ENCODE data around the gene CNOT2.
"Not testable (repeated sequence)": the region's sequence is repeated elsewhere in the genome, so short reads cannot be mapped to it uniquely, and the experiment has no call there.

The CNOT2 gene

GRCh38 chr12:70364695-70365397 lies 121.6 kb downstream of the CNOT2 start:
- DNase-seq (ENCODE audit: low read depth in 1 of 2, low spot score in 1 of 2), result no peak

DNA sequence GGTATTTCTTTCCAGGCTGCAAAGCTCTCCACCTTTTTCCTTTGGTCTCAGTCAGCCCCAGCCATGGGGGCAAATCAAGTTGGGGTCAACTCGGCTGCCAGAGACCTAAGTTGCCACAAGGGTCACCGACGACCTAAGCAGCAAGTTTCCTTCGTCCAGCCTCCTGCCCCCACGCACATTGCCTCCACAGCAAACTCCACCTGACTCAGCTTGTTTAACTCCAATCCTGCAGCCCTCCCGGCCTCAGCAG lies 122.1 kb downstream of the CNOT2 start:
- DNase-seq (ENCODE audit: low read depth in 1 of 2, low spot score in 1 of 2), result no peak

GRCh38 chr12:70365648-70366518 lies 122.7 kb downstream of the CNOT2 start, which contains the start of gene KCNMB4:
KCNMB4 (plus strand) TSS chr12:70366290; CDS start chr12:70366735, 445 bp downstream.
- peak; percentile 44 to 71 for DNase-seq (ENCODE audit: low read depth in 1 of 2, low spot score in 1 of 2)

DNA sequence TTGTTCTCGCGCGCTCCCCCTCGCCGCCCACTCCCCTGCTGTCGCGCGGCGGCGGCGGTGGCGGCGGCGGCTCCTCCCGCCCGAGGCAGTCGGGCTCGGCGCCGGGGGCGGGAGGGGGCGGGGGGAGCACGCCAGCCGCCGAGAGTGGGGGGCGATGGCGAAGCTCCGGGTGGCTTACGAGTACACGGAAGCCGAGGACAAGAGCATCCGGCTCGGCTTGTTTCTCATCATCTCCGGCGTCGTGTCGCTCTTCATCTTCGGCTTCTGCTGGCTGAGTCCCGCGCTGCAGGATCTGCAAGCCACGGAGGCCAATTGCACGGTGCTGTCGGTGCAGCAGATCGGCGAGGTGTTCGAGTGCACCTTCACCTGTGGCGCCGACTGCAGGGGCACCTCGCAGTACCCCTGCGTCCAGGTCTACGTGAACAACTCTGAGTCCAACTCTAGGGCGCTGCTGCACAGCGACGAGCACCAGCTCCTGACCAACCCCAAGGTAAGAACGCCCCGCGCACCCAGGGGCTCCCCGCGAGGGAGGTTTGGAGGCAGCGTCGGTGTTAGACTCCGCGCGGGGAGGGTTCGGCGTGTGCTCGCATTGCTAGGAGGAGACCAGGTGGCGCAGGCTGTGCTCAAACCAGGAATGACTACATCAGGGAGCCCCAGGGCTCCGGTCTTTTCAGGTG lies 123.5 kb downstream of the CNOT2 start:
- DNase-seq (ENCODE audit: low read depth in 1 of 2, low spot score in 1 of 2), result peak; percentile 30 to 31

DNA sequence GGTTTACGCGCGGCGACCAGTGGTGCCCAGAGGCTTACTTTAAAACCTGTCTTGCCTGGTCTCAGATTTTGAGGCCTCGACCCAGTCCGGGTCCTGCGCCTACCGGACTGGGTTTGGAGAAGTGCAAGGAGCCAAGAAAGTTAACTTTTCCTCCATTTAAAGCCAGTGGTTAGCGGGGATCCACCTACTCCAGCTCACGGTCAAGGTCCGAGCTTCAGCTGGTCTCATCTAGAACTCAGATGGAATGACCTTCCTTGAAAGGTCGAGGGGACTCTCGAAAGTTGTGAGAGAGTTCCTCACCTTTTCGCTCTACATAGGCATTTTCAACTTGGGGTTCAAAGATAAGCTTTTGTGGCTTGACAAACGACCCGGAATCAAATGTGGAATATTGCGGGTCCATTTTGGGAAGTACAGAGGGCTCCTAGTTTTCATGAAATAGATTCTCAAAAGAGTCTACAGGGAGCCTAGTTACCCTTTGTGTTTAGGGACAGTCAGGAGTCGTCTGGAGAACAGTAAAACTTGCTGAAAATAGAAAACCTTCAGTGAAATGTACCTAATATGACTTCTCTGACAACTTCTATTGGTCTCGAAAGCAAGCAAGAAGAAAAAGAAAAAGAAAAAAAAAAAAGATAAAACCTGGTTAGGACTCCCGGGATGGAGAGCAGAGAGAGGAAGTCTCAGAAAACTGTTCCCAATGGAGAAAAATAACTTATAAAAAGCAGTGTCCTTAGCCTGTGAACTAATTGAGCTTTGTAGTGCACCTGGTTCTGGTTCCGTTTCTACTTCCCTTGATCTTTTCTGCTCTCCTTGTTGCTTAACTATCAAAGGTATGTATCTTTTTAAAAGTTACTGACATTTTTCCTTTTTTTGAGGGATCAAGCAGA lies 124.3 kb downstream of the CNOT2 start:
- no peak for DNase-seq (ENCODE audit: low read depth in 1 of 2, low spot score in 1 of 2)

- DNase-seq (ENCODE audit: low read depth in 1 of 2, low spot score in 1 of 2), result no peak
Observed at GRCh38 chr12:70372881-70373280, 129.6 kb downstream of the CNOT2 start.

DNA sequence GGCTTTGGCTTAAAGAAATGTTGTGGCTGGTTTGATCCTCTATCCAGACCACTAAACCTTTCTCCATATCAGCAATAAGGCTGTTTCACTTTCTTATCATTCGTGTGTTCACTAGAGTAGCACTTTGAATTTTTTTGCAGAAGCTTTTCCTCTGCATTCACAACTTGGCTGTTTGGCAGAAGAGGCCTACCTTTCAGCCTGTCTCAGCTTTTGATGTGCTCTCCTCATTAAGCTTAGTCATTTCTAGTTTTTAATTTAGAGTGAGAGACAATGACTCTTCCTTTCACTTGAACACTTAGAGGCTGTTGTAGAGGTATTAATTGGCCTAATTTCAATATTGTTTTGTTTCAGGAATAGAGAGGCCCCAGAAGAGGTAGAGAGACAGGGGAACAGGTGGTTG lies 136.6 kb downstream of the CNOT2 start:
- DNase-seq (ENCODE audit: low read depth in 1 of 2, low spot score in 1 of 2), result no peak

GRCh38 chr12:70383484-70383883 lies 140.3 kb downstream of the CNOT2 start:
- no peak for DNase-seq (ENCODE audit: low read depth in 1 of 2, low spot score in 1 of 2)

DNA sequence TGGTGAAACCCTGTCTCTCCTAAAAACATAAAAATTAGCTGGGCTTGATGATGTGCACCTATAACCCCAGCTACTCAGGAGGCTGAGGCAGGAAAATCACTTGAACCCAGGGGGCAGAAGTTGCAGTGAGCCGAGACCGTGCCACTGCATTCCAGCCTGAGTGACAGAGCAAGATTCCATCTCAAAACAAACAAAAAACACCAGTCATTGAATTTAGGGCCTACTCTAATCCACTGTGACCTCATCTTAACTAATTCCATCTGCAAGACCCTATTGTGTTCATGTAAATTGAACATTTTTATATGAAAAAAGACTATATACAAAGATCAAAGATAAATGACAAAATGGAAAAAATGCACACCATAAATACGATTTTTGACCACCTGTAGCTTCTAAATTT lies 140.7 kb downstream of the CNOT2 start:
- no peak for DNase-seq (ENCODE audit: low read depth in 1 of 2, low spot score in 1 of 2)

- DNase-seq (ENCODE audit: low read depth in 1 of 2, low spot score in 1 of 2), result no peak
Observed at GRCh38 chr12:70386771-70387170, 143.5 kb downstream of the CNOT2 start.

GRCh38 chr12:70389678-70390077 lies 146.4 kb downstream of the CNOT2 start:
- no peak for DNase-seq (ENCODE audit: low read depth in 1 of 2, low spot score in 1 of 2)

- DNase-seq (ENCODE audit: low read depth in 1 of 2, low spot score in 1 of 2), result not testable (repeated sequence)
Observed at GRCh38 chr12:70392631-70393030, 149.4 kb downstream of the CNOT2 start.

GRCh38 chr12:70393787-70394499 lies 150.7 kb downstream of the CNOT2 start:
- DNase-seq (ENCODE audit: low read depth in 1 of 2, low spot score in 1 of 2), result no peak

GRCh38 chr12:70398002-70398401 lies 154.8 kb downstream of the CNOT2 start:
- no peak for DNase-seq (ENCODE audit: low read depth in 1 of 2, low spot score in 1 of 2)

GRCh38 chr12:70398862-70399261 lies 155.6 kb downstream of the CNOT2 start:
- DNase-seq (ENCODE audit: low read depth in 1 of 2, low spot score in 1 of 2), result no peak

GRCh38 chr12:70399311-70399710 lies 156.1 kb downstream of the CNOT2 start:
- no peak for DNase-seq (ENCODE audit: low read depth in 1 of 2, low spot score in 1 of 2)

DNA sequence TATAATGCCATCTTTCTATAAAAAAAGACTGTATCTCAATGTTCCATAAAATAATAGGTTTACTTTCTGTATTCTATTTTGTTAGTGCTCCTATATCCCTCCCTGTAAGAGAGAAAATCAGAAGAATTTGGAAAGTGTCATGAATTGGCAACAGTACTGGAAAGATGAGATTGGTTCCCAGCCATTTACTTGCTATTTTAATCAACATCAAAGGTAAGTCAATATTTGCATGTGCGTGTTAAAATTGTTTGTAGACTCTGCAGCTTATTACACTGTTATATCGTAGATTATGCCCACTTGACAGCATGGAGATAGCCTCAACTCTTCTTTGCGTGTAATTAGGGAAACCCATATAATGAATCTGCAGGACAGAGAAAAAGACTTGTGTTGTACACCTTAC lies 156.9 kb downstream of the CNOT2 start:
- DNase-seq (ENCODE audit: low read depth in 1 of 2, low spot score in 1 of 2), result no peak

DNA sequence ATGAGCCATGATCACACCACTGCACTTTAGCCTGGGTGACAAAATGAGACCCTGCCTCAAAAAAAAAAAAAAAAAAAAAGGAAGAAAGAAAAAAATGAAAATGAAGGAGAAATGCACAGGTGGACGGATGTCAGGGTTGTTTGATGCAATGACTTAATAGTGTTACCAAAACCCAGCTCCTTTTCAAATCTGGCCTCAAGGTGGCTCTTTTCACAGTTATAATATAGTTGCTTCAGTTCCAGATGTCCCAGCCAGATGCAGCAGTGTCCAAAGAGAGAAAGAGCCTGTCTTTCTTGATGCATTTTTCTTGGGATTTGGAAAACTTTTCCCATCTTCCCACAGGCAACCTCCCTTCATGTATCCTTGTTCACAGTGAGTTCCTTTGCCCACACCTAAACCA lies 159.4 kb downstream of the CNOT2 start:
- DNase-seq (ENCODE audit: low read depth in 1 of 2, low spot score in 1 of 2), result no peak

DNA sequence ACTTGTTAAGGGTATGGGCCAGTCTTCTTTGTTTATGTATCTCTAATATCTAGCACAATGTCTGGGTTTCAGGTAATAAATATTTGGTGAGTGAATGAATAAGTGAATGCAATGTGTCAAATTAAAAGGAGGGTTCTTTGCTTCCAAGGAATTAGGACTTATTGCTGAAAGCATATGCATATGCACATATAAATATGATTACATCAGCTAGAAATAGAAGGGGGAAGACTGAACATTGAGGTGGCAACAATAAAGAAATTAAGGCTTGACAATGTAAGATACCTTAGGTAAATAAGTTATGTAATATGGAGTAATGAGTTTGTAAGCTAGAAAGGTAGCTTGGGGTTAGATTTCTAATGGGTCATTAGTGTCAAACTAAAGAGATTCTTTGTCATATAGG lies 160.6 kb downstream of the CNOT2 start:
- no peak for DNase-seq (ENCODE audit: low read depth in 1 of 2, low spot score in 1 of 2)

Measured in stimulated activated CD4-positive, alpha-beta T cell treated with anti-CD3 and anti-CD28 coated beads, Interleukin-15, amount 100 ng/mL, for 1 hour (primary cell).